ENCODE results near the gene MAP4K5.

MAP4K5 gene

DNA sequence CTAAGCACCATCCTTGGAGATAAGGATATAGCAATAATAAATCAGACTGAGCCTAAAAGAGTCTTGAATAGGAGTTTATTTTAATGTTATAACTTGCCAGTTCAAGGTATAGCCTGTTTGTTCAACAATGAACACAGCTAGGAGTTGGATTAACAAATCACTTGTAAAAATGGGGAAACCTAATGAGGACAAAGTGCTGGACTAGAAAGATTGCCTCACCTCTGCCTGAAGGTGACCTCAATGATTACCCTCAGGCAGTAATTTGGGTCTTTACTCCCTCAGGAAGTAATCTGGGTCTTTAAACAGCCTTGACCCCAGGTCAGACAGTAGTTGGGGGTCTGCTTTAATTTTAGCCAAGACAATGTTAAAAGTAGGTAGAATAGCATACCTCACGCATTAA, 100.2 kb downstream of the MAP4K5 start:
- no peak for DNase-seq (ENCODE audit: low read depth)
- TF ChIP-seq, protein P1, sequence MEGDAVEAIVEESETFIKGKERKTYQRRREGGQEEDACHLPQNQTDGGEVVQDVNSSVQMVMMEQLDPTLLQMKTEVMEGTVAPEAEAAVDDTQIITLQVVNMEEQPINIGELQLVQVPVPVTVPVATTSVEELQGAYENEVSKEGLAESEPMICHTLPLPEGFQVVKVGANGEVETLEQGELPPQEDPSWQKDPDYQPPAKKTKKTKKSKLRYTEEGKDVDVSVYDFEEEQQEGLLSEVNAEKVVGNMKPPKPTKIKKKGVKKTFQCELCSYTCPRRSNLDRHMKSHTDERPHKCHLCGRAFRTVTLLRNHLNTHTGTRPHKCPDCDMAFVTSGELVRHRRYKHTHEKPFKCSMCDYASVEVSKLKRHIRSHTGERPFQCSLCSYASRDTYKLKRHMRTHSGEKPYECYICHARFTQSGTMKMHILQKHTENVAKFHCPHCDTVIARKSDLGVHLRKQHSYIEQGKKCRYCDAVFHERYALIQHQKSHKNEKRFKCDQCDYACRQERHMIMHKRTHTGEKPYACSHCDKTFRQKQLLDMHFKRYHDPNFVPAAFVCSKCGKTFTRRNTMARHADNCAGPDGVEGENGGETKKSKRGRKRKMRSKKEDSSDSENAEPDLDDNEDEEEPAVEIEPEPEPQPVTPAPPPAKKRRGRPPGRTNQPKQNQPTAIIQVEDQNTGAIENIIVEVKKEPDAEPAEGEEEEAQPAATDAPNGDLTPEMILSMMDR (IDR thresholded peaks at IDR 0.05; ENCODE audit: control insufficient read depth, extremely low read depth, insufficient read depth), result no peak
- no peak overlapping the region for H3K4me3 ChIP-seq (ENCODE audit: low read depth, low read length)

DNA sequence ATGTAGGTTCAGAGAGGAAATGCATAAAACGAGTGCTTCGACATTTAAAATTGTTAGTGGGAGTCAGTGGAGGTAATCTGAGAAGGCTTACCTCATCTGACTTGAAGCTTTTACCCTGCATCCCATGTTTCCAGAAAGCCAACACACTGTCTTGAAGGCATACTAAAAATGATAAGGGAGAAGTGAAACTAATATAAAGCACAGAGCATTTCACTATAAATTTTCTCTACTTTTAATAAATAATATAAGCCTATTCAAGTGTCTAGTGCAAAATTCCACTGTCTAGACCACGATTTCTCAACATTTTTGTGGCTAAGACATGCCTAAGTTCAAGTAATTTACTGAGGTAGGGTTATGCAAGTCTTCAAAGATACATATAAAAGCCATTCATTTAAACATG, 106.6 kb downstream of the MAP4K5 start:
- TF ChIP-seq, protein P1 (IDR thresholded peaks at IDR 0.05; ENCODE audit: control insufficient read depth, extremely low read depth, insufficient read depth), result no peak
- no peak for DNase-seq (ENCODE audit: low read depth)
- H3K4me3 ChIP-seq (ENCODE audit: low read depth, low read length), result no peak overlapping the region

DNA sequence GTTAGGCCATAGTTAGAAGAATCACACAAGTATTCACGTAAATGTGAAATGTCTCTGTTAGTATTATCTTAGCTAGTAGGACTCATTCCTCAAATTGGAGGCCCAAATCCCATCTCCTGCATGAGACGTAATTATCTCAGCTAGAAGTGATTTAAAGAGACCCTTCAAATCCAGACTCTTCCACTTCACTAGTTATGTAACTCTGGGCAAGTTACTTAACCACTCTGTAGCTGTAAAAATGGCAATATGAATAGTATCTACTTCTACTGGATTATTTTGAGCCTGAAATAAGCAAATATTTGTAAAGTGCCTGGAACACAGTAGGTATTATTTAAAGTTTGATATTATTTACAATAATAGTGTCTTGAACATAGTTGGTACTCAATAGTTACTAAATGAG, 107.3 kb downstream of the MAP4K5 start:
- H3K4me3 ChIP-seq (ENCODE audit: low read depth, low read length), result no peak overlapping the region
- no peak for DNase-seq (ENCODE audit: low read depth)
- TF ChIP-seq, protein P1 (IDR thresholded peaks at IDR 0.05; ENCODE audit: control insufficient read depth, extremely low read depth, insufficient read depth), result no peak

DNA sequence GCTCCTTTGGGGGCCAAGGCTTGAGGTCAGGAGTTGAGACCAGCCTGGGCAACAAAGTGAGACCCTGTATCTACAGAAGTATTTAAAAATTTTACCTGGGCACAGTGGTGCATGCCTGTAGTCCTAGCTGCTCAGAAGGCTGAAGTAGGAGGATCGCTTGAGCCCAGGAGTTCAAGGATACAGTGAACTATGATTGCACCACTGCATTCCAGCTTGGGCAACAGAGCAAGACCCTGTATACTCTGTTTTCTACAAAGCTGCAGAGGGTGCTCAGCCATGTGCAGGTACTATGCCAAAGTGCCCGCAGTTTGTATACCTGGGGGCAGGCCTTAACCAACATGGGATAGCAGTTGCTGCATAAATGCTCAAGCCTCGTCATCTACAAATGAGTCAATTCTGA, 108.8 kb downstream of the MAP4K5 start:
- H3K4me3 ChIP-seq (ENCODE audit: low read depth, low read length), result no peak overlapping the region
- no peak for DNase-seq (ENCODE audit: low read depth)
- TF ChIP-seq, protein P1 (IDR thresholded peaks at IDR 0.05; ENCODE audit: control insufficient read depth, extremely low read depth, insufficient read depth), result no peak

DNA sequence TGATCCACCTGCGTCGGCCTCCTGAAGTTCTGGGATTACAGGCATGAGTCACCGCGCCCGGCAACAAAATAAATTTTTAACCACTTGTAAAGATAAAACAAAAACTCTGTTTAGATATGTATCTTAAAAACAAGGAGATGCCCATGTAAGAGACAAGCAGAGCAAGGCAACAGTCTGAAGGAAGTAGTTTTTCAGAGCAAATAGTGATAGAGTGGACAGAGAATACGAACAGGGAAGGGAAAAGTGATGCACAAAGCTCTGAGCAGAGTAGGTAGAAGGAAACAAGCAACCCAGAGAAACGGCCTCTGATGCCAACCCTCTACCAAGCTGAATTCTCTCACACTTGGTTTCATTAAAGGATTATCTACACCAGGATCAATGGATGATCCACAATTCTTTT, 110.9 kb downstream of the MAP4K5 start:
- TF ChIP-seq, protein P1 (IDR thresholded peaks at IDR 0.05; ENCODE audit: control insufficient read depth, extremely low read depth, insufficient read depth), result no peak
- no peak overlapping the region for H3K4me3 ChIP-seq (ENCODE audit: low read depth, low read length)
- DNase-seq (ENCODE audit: low read depth), result no peak

DNA sequence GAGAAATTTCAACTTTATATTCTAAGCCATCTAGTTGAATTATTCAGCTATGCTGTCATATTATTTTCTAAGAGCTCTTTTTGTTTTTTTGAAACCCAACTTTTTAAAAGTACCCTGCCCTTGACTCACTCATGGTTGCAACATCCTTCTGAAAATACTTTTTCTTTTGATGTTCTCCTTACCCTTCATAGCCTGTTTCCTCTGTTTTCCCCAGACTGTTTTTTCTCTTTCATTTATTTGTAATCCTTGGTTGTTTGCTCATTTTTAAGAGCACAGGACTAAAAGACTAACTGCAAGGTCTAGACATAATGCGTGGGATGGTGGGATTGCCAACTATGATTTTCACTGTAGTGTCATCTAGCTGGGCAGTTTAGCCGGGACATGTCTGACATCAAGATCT, 114.5 kb downstream of the MAP4K5 start:
- DNase-seq (ENCODE audit: low read depth), result no peak
- no peak overlapping the region for H3K4me3 ChIP-seq (ENCODE audit: low read depth, low read length)
- TF ChIP-seq, protein P1 (IDR thresholded peaks at IDR 0.05; ENCODE audit: control insufficient read depth, extremely low read depth, insufficient read depth), result no peak

DNA sequence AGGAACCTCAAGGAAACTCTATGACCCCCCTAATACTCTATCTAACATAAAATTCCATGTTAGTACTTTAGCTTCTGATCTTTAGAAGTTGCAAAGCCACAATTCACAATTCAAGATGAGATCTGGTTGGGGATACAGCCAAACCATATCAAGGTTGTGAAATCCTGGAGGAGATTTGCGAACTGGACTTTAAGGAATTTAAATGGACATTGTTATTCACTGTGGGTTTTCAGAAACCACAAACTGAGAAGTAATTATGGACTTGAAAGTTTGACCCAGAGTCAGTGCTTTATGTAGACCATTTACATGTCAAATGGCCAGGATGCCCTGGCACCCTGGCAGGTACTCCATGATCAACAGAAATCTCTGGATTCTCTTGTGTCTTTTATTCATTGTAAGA, 121.4 kb downstream of the MAP4K5 start:
- no peak for DNase-seq (ENCODE audit: low read depth)
- no peak overlapping the region for H3K4me3 ChIP-seq (ENCODE audit: low read depth, low read length)
- TF ChIP-seq, protein P1 (IDR thresholded peaks at IDR 0.05; ENCODE audit: control insufficient read depth, extremely low read depth, insufficient read depth), result no peak

Data from LNCaP clone FGC (cell line).